ENCODE results near the gene SETBP1. TPM values are rescaled to one million over a fixed set of nuclear protein-coding genes. Genes with fewer than 3 reads are reported as not detected.

SETBP1 gene
- polyA plus RNA-seq, 3 donors from 2014 or later: 1.2 to 4.3 TPM; not detected in 1

DNA sequence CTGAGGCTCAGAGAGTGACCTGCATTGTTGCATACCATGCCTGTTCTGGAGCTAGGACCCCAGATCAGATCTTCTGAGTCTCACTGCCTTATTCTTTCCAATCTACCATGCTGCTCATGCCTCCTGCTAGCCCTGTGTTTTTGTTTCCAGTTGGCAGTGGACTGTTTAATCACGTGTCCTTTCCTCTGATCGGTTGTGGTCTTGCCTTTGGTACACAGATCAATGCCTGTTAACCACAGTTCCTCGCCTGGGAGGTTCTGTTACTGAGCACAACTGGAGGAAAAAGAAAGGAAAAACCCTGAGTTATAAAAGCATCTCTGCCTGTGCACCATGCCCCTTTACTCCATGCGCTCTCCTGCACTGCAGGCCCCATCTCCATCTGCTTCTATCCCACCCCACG, 329.1 kb downstream of the SETBP1 start:
- peaks cover 0 to 2% (median 1%) of the 10 kb centered on the region in 3 donors for H3K27me3 Mint-ChIP-seq (ENCODE audit: low read depth in 3 of 3)
- no peaks in the 10 kb centered on the region for H3K9me3 Mint-ChIP-seq
- peaks cover 28 to 41% of the 10 kb centered on the region in 2 donors for H3K4me1 Mint-ChIP-seq
- peaks cover 7 to 10% (median 9%) of the 10 kb centered on the region in 3 donors for H3K36me3 Mint-ChIP-seq
- H3K4me3 Mint-ChIP-seq: peak overlapping the region; percentile 6 to 75 (median 71)
- H3K27ac Mint-ChIP-seq: peak overlapping the region in 5 of 6 donors; percentile 2 to 62 (median 33)
- DNase-seq: no peak

GRCh38 chr18:45012286-45012685, 331.6 kb downstream of the SETBP1 start:
- Mint-ChIP-seq H3K27me3 (ENCODE audit: low read depth in 3 of 3) (peaks cover 0 to 2% (median 0%) of the 10 kb centered on the region in 3 donors), H3K9me3 (no peaks in the 10 kb centered on the region), H3K4me1 (peaks cover 25 to 41% of the 10 kb centered on the region in 2 donors), H3K4me3 (no peak overlapping the region), H3K27ac (peak overlapping the region in 1 of 6 donors; percentile 48), H3K36me3 (peaks cover 0 to 4% (median 0%) of the 10 kb centered on the region in 3 donors)
- DNase-seq: no peak

GRCh38 chr18:45014047-45014501, 333.4 kb downstream of the SETBP1 start:
- H3K36me3 Mint-ChIP-seq: peaks cover 0 to 8% (median 4%) of the 10 kb centered on the region in 3 donors
- H3K27me3 Mint-ChIP-seq (ENCODE audit: low read depth in 3 of 3): peaks cover 0 to 2% (median 0%) of the 10 kb centered on the region in 3 donors
- no peak overlapping the region for H3K27ac Mint-ChIP-seq
- peaks cover 12 to 30% of the 10 kb centered on the region in 2 donors for H3K4me1 Mint-ChIP-seq
- no peak overlapping the region for H3K4me3 Mint-ChIP-seq
- H3K9me3 Mint-ChIP-seq: no peaks in the 10 kb centered on the region
- DNase-seq: no peak

DNA sequence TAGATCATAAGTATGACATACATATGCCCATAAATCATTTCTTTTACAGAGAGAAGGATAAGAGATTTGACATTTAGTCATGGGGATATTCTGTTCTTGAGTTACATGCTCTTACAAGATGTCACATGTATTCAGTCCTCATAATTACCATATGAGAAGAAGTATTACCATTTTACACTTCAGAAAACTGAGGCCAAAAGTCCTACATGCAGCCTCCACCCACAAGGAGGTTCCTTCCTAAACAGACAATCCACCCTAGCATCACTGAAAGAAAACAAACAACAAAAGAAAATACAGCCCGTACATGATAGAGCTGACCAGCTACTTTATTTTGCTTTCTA, 335.1 kb downstream of the SETBP1 start:
- Mint-ChIP-seq H3K9me3 (no peaks in the 10 kb centered on the region), H3K36me3 (peaks cover 0 to 8% (median 4%) of the 10 kb centered on the region in 3 donors), H3K27me3 (ENCODE audit: low read depth in 3 of 3) (peaks cover 0 to 2% (median 0%) of the 10 kb centered on the region in 3 donors), H3K4me1 (peaks cover 0 to 18% of the 10 kb centered on the region in 2 donors), H3K27ac (no peak overlapping the region), H3K4me3 (no peak overlapping the region)
- DNase-seq: no peak

GRCh38 chr18:45019469-45019868, 338.8 kb downstream of the SETBP1 start:
- Mint-ChIP-seq H3K27me3 (ENCODE audit: low read depth in 3 of 3) (no peaks in the 10 kb centered on the region), H3K36me3 (peaks cover 0 to 8% (median 0%) of the 10 kb centered on the region in 3 donors), H3K27ac (no peak overlapping the region), H3K9me3 (no peaks in the 10 kb centered on the region), H3K4me1 (no peaks in the 10 kb centered on the region), H3K4me3 (no peak overlapping the region)
- DNase-seq: no peak

DNA sequence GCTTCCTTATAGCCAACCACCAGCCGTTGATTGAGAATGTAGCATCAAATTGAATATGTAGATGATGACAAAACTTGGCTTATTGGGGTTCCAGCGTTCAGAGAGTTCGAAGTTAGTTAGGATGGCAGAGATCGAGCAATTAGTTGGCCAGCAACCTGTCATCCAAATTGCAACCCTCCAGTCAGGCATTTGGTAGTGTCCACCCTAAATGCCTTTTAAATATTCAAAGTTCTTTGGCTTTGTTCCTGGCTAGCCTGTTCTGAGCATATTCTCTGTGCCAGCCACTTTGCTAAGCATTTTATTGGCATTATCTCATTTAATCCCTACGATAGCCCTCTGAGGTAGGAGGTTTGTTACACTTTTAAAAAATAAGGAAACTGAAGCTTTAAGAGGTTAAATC, 342.8 kb downstream of the SETBP1 start:
- H3K9me3 Mint-ChIP-seq: peaks cover 0 to 2% (median 0%) of the 10 kb centered on the region in 6 donors
- H3K4me1 Mint-ChIP-seq: no peaks in the 10 kb centered on the region
- no peaks in the 10 kb centered on the region for H3K27me3 Mint-ChIP-seq (ENCODE audit: low read depth in 3 of 3)
- no peak overlapping the region for H3K4me3 Mint-ChIP-seq
- peaks cover 0 to 5% (median 0%) of the 10 kb centered on the region in 3 donors for H3K36me3 Mint-ChIP-seq
- no peak overlapping the region for H3K27ac Mint-ChIP-seq
- DNase-seq: no peak

DNA sequence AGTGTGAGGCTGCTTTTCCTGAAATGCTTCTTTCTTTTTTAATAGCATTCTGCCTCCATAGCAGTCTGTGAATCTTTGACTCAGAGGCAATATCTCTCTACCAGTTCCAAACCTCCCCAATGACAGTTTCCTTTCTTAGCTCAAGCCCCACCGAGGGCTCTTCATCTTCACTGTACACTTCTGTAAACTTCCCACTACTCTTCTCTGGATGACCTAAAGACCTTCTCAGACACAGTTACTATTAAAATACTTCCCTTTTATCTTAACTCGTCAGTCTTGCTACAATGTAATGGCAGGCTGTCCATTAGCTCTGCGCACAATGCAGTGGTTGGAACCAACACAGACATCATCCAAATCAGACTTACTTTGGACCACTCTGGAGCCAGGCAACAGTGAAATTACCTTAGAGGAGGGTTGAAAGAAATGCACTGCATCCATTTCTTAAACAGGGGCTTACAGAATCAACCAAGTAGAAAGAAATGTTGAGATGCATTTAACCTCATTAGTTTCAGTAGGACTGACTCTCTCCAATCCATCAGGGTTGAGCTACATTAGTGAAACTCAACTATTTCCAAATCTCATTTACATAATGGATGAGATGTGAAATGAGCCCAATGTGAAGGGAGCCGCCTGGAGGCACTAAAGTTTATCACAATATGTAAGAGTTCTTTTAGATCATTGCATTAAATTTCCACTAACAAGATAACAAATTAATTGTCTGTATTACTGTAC, 343.8 kb downstream of the SETBP1 start:
- no peaks in the 10 kb centered on the region for H3K36me3 Mint-ChIP-seq
- no peak for DNase-seq
- no peaks in the 10 kb centered on the region for H3K4me1 Mint-ChIP-seq
- peaks cover 0 to 4% (median 0%) of the 10 kb centered on the region in 6 donors for H3K9me3 Mint-ChIP-seq
- no peaks in the 10 kb centered on the region for H3K27me3 Mint-ChIP-seq (ENCODE audit: low read depth in 3 of 3)
- no peak overlapping the region for H3K4me3 Mint-ChIP-seq
- H3K27ac Mint-ChIP-seq: no peak overlapping the region

- no peak overlapping the region for H3K4me3 Mint-ChIP-seq
- no peaks in the 10 kb centered on the region for H3K27me3 Mint-ChIP-seq (ENCODE audit: low read depth in 3 of 3)
- H3K4me1 Mint-ChIP-seq: no peaks in the 10 kb centered on the region
- H3K9me3 Mint-ChIP-seq: peaks cover 0 to 4% (median 0%) of the 10 kb centered on the region in 6 donors
- no peak for DNase-seq
- no peak overlapping the region for H3K27ac Mint-ChIP-seq
- H3K36me3 Mint-ChIP-seq: no peaks in the 10 kb centered on the region
Observed at GRCh38 chr18:45025089-45025450, 344.4 kb downstream of the SETBP1 start.

GRCh38 chr18:45026162-45026561, 345.5 kb downstream of the SETBP1 start:
- no peaks in the 10 kb centered on the region for H3K27me3 Mint-ChIP-seq (ENCODE audit: low read depth in 3 of 3)
- no peak for DNase-seq
- peaks cover 0 to 2% of the 10 kb centered on the region in 2 donors for H3K4me1 Mint-ChIP-seq
- no peak overlapping the region for H3K27ac Mint-ChIP-seq
- H3K9me3 Mint-ChIP-seq: peaks cover 0 to 4% (median under 1%) of the 10 kb centered on the region in 6 donors
- no peak overlapping the region for H3K4me3 Mint-ChIP-seq
- no peaks in the 10 kb centered on the region for H3K36me3 Mint-ChIP-seq

DNA sequence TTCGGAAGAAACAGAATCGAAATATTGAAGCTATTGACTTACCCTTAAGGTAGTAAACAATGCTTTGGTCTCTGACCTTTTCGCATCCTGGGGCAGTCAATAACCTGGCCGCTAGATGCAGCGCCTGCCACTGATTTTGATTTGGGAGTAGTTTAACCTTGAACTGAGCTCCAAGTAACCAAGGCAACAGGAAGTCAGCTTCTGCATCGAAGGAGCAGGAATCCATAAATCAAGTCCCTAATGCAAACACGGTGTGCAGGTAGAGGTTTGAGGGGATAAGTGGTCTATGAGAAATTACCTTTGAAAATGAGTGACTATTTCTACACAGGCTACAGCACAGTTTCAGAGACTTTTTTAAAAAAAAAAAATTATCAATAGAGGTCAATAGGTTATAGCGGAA, 353.5 kb downstream of the SETBP1 start:
- Mint-ChIP-seq H3K4me3 (no peak overlapping the region), H3K4me1 (peaks cover 0 to 7% of the 10 kb centered on the region in 2 donors), H3K9me3 (peaks cover 0 to 2% (median 0%) of the 10 kb centered on the region in 6 donors), H3K27ac (no peak overlapping the region), H3K36me3 (peaks cover under 1 to 26% (median 4%) of the 10 kb centered on the region in 3 donors), H3K27me3 (ENCODE audit: low read depth in 3 of 3) (peaks cover 0 to 3% (median 3%) of the 10 kb centered on the region in 3 donors)
- DNase-seq: no peak

GRCh38 chr18:45037618-45038017, 356.9 kb downstream of the SETBP1 start:
- no peak overlapping the region for H3K4me3 Mint-ChIP-seq
- peaks cover 9 to 46% (median 23%) of the 10 kb centered on the region in 3 donors for H3K36me3 Mint-ChIP-seq
- no peak overlapping the region for H3K27ac Mint-ChIP-seq
- peaks cover 0 to 5% (median 3%) of the 10 kb centered on the region in 3 donors for H3K27me3 Mint-ChIP-seq (ENCODE audit: low read depth in 3 of 3)
- DNase-seq: no peak
- H3K9me3 Mint-ChIP-seq: peaks cover 0 to 2% (median 0%) of the 10 kb centered on the region in 6 donors
- no peaks in the 10 kb centered on the region for H3K4me1 Mint-ChIP-seq

DNA sequence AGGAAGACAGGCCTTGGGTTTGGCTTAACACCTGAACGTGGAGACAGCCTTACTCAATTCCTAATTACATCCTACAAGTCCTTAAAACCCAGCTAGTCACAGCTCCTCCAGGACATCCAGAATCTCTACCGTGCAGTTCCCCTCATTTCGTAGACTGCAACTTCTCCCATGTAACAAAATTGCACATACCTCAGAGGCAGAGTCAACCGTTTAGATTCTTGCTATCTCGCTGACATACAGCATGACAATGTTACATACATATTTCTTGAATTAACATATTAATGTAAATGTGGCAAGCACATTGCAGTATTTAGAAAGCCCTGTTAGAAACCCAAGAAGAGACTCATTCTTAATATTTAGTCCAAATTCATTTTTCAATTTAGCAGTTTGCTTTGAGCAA, 358.7 kb downstream of the SETBP1 start:
- no peak overlapping the region for H3K4me3 Mint-ChIP-seq
- H3K9me3 Mint-ChIP-seq: peaks cover 0 to 2% (median 0%) of the 10 kb centered on the region in 6 donors
- H3K36me3 Mint-ChIP-seq: peaks cover 9 to 43% (median 28%) of the 10 kb centered on the region in 3 donors

DNA sequence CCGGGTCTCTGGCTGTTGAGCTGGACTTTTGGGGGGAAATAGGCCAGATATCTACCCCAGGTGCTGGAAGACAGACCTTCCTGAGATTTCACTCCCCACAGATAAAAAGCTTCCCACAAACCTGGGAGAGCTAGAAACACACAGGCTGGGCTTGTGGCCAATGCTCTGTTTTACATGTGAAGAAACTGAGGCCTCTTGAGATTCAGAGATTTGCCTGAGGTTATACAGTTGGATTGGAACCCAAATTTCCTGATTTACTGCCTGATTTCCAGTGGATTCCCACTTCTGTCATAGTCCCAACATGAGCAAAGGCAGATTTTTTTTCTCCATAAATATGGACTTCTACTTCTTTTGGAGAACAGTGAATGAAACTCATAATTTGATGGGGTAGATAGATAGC, 360.2 kb downstream of the SETBP1 start:
- H3K36me3 Mint-ChIP-seq: peaks cover 12 to 48% (median 31%) of the 10 kb centered on the region in 3 donors
- no peak for DNase-seq
- H3K27ac Mint-ChIP-seq: no peak overlapping the region
- peaks cover 0 to 2% (median 0%) of the 10 kb centered on the region in 6 donors for H3K9me3 Mint-ChIP-seq
- H3K27me3 Mint-ChIP-seq (ENCODE audit: low read depth in 3 of 3): peaks cover 0 to 2% (median 1%) of the 10 kb centered on the region in 3 donors
- no peak overlapping the region for H3K4me3 Mint-ChIP-seq
- no peaks in the 10 kb centered on the region for H3K4me1 Mint-ChIP-seq

More for the DNA sequence above, 358.7 kb downstream of the SETBP1 start:
- Mint-ChIP-seq H3K27ac (no peak overlapping the region), H3K4me1 (no peaks in the 10 kb centered on the region), H3K27me3 (ENCODE audit: low read depth in 3 of 3) (peaks cover 0 to 4% (median 2%) of the 10 kb centered on the region in 3 donors)
- DNase-seq: no peak

DNA sequence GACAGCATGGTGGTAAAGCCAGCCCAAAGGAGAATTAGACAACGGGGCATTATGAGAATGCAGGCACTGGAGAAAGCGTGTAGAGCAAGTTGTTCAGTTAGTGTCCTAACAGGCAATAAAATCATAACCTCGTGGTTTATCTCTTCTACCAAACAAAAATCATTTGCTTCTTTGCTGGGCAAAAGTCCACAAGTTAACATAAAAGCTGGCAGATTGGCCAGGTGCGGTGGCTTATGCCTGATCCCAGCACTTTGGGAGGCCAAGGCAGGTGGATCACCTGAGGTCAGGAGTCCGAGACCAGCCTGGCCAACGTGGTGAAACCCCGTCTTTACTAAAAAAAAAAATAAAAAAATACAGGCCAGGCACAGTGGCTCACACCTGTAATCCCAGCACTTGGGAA, 364.1 kb downstream of the SETBP1 start:
- Mint-ChIP-seq H3K4me3 (no peak overlapping the region), H3K9me3 (peaks cover 0 to 2% (median 0%) of the 10 kb centered on the region in 6 donors), H3K27ac (no peak overlapping the region), H3K4me1 (no peaks in the 10 kb centered on the region), H3K27me3 (ENCODE audit: low read depth in 3 of 3) (peaks cover 0 to 4% (median 1%) of the 10 kb centered on the region in 3 donors), H3K36me3 (peaks cover 26 to 47% (median 28%) of the 10 kb centered on the region in 3 donors)
- DNase-seq: no peak

All from immature natural killer cell (primary cell).